ENCODE data around the gene ZG16.

DNA sequence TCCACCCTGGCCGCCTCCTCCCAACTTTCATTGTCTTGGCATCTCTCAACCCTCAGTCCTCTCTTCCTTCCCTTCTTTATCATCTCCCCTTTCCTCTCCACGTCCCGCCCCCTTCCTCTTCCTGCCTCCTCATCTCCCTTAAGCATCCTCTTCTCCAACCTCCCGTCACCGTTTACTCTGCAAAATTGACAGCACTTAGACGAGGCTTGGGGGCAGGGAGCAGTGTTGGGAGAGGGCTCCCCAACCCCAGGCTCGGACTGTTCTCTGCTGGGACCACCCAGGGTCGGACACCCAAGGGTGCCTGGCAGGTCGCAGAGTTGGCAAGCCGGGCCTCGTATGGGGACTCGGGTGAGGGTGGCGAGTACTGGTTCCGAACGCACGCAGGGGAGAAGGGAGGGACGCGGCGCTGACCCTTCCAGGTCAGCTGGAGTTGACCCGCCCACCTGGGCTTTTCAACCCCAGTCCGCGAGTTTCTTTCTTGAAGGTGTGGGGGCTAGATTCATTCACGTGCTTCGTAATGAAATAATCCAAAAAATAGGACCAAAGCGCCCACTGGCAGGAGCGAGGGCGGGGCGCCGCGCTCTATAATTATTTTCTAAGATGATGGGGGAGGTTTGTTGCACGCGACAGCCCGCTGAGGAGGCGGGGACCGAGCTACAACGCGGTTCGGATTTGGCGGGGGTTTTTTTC, 37.1 kb downstream of the ZG16 start:
- TF ChIP-seq, protein P1, sequence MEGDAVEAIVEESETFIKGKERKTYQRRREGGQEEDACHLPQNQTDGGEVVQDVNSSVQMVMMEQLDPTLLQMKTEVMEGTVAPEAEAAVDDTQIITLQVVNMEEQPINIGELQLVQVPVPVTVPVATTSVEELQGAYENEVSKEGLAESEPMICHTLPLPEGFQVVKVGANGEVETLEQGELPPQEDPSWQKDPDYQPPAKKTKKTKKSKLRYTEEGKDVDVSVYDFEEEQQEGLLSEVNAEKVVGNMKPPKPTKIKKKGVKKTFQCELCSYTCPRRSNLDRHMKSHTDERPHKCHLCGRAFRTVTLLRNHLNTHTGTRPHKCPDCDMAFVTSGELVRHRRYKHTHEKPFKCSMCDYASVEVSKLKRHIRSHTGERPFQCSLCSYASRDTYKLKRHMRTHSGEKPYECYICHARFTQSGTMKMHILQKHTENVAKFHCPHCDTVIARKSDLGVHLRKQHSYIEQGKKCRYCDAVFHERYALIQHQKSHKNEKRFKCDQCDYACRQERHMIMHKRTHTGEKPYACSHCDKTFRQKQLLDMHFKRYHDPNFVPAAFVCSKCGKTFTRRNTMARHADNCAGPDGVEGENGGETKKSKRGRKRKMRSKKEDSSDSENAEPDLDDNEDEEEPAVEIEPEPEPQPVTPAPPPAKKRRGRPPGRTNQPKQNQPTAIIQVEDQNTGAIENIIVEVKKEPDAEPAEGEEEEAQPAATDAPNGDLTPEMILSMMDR (IDR thresholded peaks at IDR 0.05; ENCODE audit: borderline replicate concordance, extremely low read depth, low read length, poor library complexity, severe bottlenecking), result no peak
- TF ChIP-seq EZH2 (IDR thresholded peaks at IDR 0.05; ENCODE audit: borderline replicate concordance, low read depth, low read length, severe bottlenecking), result no peak

Measured in DND-41 (cell line).